ENCODE results near the gene EPHA2.
"Not testable (repeated sequence)": the region's sequence is repeated elsewhere in the genome, so short reads cannot be mapped to it uniquely, and the experiment has no call there.

EPHA2 gene

DNA sequence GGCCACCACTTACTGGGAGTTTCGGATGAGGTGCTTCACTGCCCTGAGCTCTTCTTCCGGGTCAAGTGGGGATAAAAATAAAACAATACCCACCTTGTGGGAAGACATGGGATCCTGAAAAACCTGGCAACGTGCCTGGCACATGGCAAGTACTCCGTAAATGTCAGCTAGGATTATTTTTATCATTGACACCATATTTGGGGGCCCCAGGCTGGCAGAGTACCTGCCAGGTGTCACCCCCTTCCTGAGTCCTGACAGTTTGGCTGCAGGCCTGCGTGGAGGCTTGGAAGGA is 9.2 kb upstream of the EPHA2 start:
- peaks cover 4% of the 10 kb centered on the region; the same call in 1 of the 2 replicates for H3K27me3 ChIP-seq (ENCODE audit: insufficient read depth, low read length)
- no peak overlapping the region for H3K27ac ChIP-seq (ENCODE audit: low read depth, low read length)
- 75% methylated on average over 5 of the region's 5 CpGs for WGBS
- no peaks in the 10 kb centered on the region for H3K9me3 ChIP-seq (ENCODE audit: insufficient read depth, low read depth, low read length)
- H3K9ac ChIP-seq (ENCODE audit: low read depth, low read length), result no peak overlapping the region
- H3K4me3 ChIP-seq (ENCODE audit: low read length), result no peak overlapping the region
- H3K4me1 ChIP-seq (ENCODE audit: insufficient read depth, low read length), result peaks cover 33% of the 10 kb centered on the region
- no peaks in the 10 kb centered on the region for H3K36me3 ChIP-seq (ENCODE audit: insufficient read depth, low read length)

DNA sequence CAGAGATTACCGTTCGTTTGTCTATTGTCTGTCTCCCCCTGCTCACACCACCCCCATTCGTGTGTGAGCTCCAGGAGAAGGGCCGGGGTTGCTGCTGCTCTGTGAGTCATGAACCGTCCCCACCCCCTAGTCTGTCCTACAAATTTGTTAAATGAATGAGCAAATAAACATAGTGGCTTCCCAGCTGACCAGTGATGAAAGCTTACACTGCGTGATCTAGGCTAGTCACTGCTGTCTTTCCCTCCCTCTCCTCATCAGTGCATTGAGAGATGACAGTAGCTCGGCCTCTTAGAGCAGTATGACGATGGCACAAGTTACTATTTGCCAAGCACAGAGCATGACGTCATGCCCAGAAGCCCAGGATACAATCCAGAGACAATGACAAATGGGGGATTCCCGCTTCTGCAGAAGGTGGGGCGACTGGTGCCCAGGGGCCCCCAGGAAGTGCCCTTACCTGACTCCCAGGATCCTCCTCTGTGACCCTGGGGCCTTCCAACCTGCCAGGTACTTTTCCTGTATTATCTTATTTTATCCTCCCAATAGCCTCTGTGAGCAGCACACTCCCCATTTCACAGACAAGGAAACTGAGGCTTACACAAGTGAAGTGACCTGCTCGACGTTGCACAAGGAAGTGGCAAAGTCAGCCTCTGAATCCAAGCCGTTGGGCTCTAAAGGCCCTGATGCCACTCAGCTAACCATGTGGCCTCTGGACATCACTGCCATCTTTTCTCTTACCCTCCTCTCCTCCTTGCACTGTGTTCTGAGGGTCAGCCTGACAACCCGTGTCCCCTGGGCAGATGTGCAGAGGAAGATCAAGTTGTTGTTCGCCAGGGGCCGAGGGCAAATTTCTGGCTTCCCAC is 8.6 kb upstream of the EPHA2 start:
- H3K27ac ChIP-seq (ENCODE audit: low read depth, low read length), result no peak overlapping the region
- peaks cover 4% of the 10 kb centered on the region; the same call in 1 of the 2 replicates for H3K27me3 ChIP-seq (ENCODE audit: insufficient read depth, low read length)
- H3K4me3 ChIP-seq (ENCODE audit: low read length), result no peak overlapping the region
- H3K4me1 ChIP-seq (ENCODE audit: insufficient read depth, low read length), result peaks cover 33% of the 10 kb centered on the region
- no peaks in the 10 kb centered on the region for H3K36me3 ChIP-seq (ENCODE audit: insufficient read depth, low read length)
- WGBS, result 57% methylated on average over 17 of the region's 17 CpGs
- no peaks in the 10 kb centered on the region for H3K9me3 ChIP-seq (ENCODE audit: insufficient read depth, low read depth, low read length)
- no peak overlapping the region for H3K9ac ChIP-seq (ENCODE audit: low read depth, low read length)

DNA sequence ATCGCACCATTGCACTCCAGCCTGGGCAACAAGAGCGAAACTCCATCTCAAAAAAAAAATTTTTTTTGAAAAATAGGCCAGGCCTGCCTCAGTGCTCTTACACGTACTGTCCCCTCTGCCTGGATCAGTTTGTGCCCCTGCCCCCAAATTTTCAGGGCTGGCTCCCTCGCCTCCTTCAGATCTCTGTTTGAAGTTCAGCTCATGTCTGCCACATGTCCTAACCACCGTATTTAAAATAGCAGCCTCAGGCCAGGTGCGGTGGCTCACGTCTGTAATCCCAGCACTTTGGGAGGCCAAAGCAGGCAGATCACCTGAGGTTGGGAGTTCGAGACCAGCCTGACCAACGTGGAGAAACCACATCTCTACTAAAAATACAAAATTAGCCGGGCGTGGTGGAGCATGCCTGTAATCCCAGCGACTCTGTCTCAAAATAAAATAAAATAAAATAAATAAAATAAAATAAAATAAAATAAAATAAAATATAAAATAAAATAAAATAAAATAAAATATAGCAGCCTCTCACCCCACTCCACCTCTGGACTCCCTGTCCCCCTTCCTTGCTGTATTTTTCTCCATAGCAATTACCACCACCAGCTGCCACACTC is 7.8 kb upstream of the EPHA2 start:
- WGBS, result 77% methylated on average over 9 of the region's 12 CpGs
- not testable (repeated sequence) for H3K27ac ChIP-seq (ENCODE audit: low read depth, low read length); H3K9ac ChIP-seq (ENCODE audit: low read depth, low read length); H3K4me3 ChIP-seq (ENCODE audit: low read length); H3K27me3 ChIP-seq (ENCODE audit: insufficient read depth, low read length); H3K36me3 ChIP-seq (ENCODE audit: insufficient read depth, low read length); H3K9me3 ChIP-seq (ENCODE audit: insufficient read depth, low read depth, low read length)
- H3K4me1 ChIP-seq (ENCODE audit: insufficient read depth, low read length), result peaks cover 29% of the 10 kb centered on the region

DNA sequence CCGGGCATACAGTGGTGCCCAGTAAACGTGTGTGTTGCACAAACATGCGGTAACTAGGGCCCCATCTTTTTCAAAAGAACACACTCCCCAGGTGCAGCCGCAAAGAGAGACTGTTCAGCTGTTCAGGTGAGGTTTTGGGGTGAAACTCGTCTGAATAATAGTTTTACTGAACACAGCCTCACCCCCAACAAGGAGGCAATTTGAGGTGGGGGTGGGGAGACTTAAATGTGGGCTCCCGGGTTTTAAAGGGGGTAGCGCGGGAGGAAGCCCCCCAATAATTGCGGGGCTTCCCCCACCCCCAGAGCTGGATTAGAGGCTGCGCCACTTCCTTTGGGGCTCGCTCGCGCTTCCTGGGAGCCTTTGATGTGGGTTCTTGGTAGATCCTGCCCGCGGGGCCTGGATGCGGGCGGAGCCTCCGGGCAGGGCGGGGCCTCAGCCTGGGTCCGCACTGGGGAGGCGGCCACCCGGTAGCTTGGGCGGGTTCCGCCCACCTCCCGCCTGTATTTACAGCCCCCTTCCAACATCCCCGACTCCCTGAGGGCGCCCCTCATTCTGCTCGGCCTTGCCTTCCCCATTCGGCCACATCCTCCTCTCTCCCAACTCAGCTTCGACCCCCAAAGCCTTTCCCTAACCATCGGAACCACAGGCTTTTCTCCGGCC is 6.4 kb upstream of the EPHA2 start:
- 11% methylated on average over 32 of the region's 32 CpGs for WGBS
- Histone ChIP-seq H3K27me3 (ENCODE audit: insufficient read depth, low read length) (peaks cover 7% of the 10 kb centered on the region), H3K9ac (ENCODE audit: low read depth, low read length) (peak overlapping the region; percentile 41; the same call in 1 of the 2 replicates), H3K36me3 (ENCODE audit: insufficient read depth, low read length) (no peaks in the 10 kb centered on the region), H3K27ac (ENCODE audit: low read depth, low read length) (no peak overlapping the region), H3K9me3 (ENCODE audit: insufficient read depth, low read depth, low read length) (no peaks in the 10 kb centered on the region), H3K4me1 (ENCODE audit: insufficient read depth, low read length) (peaks cover 23% of the 10 kb centered on the region), H3K4me3 (ENCODE audit: low read length) (peak overlapping the region; percentile 39)

DNA sequence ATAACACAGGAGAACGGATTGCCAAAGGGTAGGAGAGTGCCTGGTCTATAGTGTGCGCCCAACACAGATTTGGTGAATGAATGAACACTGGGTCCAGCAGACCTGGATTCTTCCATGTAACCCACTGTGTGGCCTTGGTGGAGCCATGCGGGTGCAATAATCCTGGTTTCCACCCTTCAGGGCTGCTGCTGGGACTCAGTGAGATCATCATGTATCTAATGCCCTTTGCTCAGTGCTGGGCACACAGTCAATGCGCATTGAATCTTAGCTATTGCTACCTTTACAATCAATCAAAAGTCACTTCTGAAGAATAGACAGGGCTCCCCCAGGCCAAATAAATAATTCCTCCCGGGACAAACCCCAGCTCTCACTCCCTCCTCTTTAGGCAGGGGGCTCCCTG is 5.8 kb upstream of the EPHA2 start:
- Histone ChIP-seq H3K27ac (ENCODE audit: low read depth, low read length) (no peak overlapping the region), H3K4me3 (ENCODE audit: low read length) (peak overlapping the region; percentile 39; the same call in 1 of the 2 replicates), H3K36me3 (ENCODE audit: insufficient read depth, low read length) (no peaks in the 10 kb centered on the region), H3K9me3 (ENCODE audit: insufficient read depth, low read depth, low read length) (no peaks in the 10 kb centered on the region), H3K4me1 (ENCODE audit: insufficient read depth, low read length) (peaks cover 23% of the 10 kb centered on the region), H3K9ac (ENCODE audit: low read depth, low read length) (no peak overlapping the region), H3K27me3 (ENCODE audit: insufficient read depth, low read length) (peaks cover 8% of the 10 kb centered on the region)
- WGBS, result 57% methylated on average over 5 of the region's 5 CpGs

DNA sequence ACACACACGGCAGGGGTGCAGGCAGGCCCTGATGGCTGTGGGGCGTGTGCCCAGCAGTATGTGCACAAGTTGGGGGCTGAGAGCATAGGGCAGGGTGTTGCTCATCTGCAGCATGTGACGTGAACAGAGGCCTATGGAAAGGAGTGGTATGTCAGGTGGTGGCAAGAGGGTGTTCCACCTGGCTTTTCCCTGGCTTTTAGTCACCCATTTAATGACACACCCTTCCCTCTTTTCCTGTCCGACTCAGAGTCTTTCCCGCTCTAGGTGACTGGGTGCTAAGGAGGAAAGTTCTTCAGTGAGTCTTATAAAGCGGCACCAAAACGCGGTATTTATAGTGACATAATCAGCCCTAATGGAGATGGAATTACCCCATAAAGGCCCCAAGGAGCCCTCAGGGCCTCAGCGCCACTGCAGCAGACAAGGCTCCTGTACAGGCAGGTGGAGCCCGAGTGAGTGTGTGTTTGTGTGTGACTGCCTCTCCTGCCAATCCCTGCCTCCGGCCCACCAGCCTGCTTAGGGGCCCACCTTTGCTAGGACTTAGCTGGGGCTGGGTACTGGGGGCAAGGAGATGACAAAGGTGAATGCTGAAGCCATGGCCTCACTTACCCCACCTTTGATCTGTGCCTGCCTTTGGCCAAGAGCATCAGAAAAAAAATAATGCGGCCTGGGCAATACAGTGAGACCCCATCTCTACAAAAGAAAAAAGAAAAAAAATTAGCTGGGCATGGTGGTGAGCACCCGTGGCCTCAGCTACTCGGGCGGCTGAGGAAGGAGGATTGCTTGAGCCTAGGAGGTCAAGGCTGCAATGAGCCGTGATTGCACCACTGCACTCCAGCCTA is 3.3 kb upstream of the EPHA2 start:
- H3K9me3 ChIP-seq (ENCODE audit: insufficient read depth, low read depth, low read length), result no peaks in the 10 kb centered on the region
- no peaks in the 10 kb centered on the region for H3K36me3 ChIP-seq (ENCODE audit: insufficient read depth, low read length)
- no peak overlapping the region for H3K27ac ChIP-seq (ENCODE audit: low read depth, low read length)
- H3K4me3 ChIP-seq (ENCODE audit: low read length), result no peak overlapping the region
- H3K27me3 ChIP-seq (ENCODE audit: insufficient read depth, low read length), result peaks cover 8% of the 10 kb centered on the region
- H3K9ac ChIP-seq (ENCODE audit: low read depth, low read length), result no peak overlapping the region
- peaks cover 25% of the 10 kb centered on the region for H3K4me1 ChIP-seq (ENCODE audit: insufficient read depth, low read length)
- 91% methylated on average over 16 of the region's 16 CpGs for WGBS

DNA sequence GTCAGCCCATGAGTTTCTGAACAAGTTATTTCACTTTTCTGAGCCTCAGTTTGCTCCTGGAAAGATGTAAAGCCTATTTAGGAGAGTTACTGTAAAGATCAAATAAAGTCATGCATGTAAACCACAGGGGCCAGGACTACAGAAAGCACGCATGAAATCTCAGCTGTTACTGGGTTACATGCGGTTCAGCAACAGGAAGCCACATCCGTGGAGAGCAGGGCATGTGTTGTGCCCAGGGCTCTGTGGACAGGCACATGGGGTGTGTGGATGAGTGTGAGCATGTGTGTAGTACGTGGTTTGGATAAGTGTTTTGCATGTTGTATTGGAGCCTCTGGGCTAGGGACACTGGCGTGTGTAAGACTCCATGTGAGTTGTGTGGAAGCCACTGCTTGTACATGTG is 2.2 kb upstream of the EPHA2 start:
- peaks cover 33% of the 10 kb centered on the region for H3K4me1 ChIP-seq (ENCODE audit: insufficient read depth, low read length)
- H3K9me3 ChIP-seq (ENCODE audit: insufficient read depth, low read depth, low read length), result no peaks in the 10 kb centered on the region
- peaks cover 8% of the 10 kb centered on the region for H3K27me3 ChIP-seq (ENCODE audit: insufficient read depth, low read length)
- H3K27ac ChIP-seq (ENCODE audit: low read depth, low read length), result no peak overlapping the region
- H3K9ac ChIP-seq (ENCODE audit: low read depth, low read length), result no peak overlapping the region
- WGBS, result 96% methylated on average over 5 of the region's 5 CpGs
- no peaks in the 10 kb centered on the region; the same call in 1 of the 2 replicates for H3K36me3 ChIP-seq (ENCODE audit: insufficient read depth, low read length)
- H3K4me3 ChIP-seq (ENCODE audit: low read length), result no peak overlapping the region

DNA sequence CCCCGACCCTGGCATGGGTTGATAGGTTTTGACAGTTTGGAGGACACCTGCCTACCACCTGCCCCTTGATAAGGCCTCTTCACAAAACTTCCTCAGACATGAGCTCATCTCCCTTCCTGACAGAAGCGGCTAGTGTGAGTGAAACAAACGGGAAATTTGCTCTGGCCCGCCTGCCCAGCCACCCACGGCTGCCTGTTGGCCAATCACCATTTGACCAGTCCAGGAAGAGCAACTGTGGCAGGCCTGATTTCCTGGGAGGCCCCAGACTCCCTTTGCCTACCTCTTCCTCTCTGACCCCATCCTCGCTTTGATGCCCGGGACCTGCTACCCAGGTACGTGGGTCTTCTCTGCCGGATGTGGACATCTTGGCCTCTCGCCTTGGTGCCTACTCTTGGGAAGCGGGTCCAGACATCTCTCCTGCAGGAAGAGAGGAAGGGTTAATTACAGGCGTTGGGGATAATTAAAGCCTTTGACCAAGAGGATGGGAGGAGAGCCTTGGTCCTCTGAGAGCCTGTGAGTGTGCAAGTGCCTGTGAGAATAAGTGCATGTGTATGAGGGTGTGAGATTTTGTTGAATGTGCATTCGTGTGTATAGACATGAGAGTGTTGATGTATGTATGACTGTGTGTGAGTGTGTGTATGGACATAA is 1.1 kb upstream of the EPHA2 start:
- Histone ChIP-seq H3K4me1 (ENCODE audit: insufficient read depth, low read length) (peaks cover 34% of the 10 kb centered on the region), H3K9ac (ENCODE audit: low read depth, low read length) (no peak overlapping the region), H3K4me3 (ENCODE audit: low read length) (no peak overlapping the region), H3K27ac (ENCODE audit: low read depth, low read length) (no peak overlapping the region), H3K36me3 (ENCODE audit: insufficient read depth, low read length) (no peaks in the 10 kb centered on the region; the same call in 1 of the 2 replicates), H3K27me3 (ENCODE audit: insufficient read depth, low read length) (peaks cover 8% of the 10 kb centered on the region), H3K9me3 (ENCODE audit: insufficient read depth, low read depth, low read length) (no peaks in the 10 kb centered on the region)
- 73% methylated on average over 13 of the region's 13 CpGs for WGBS

DNA sequence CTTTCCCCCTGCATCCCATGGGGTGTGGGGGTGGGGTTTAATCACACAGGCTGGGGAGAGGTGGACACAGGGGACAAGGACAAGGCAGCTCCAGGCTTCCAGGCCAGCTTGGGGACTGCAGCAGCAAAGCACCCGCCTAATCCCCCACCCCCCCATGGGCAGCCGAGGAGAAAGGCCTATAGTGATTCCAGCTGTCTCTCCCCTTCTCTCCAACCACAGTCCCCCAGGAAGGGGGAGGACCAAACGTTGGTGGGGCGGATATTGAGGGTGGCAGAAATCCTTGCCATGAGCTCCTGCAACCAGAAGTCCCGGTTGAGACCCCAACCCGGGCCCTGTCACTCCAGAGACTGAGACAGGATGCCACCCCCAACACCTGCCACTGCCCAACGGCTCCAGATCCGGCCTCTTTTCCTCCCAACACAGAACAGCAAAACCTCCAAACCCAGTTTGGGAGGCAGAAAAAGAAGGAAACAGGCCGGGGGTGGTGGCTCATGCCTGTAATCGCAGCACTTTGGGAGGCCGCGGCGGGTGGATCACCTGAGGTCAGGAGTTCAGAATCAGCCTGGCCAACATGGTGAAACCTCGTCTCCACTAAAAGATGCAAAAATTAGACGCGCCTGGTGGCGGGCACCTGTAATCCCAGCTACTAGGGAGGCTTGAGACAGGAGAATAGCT is 1.7 kb downstream of the EPHA2 start:
- Histone ChIP-seq H3K9ac (ENCODE audit: low read depth, low read length) (peak overlapping the region; percentile 91; the same call in 1 of the 2 replicates), H3K4me1 (ENCODE audit: insufficient read depth, low read length) (peaks cover 40% of the 10 kb centered on the region), H3K9me3 (ENCODE audit: insufficient read depth, low read depth, low read length) (no peaks in the 10 kb centered on the region), H3K27me3 (ENCODE audit: insufficient read depth, low read length) (peaks cover 3% of the 10 kb centered on the region; the same call in 1 of the 2 replicates), H3K27ac (ENCODE audit: low read depth, low read length) (no peak overlapping the region), H3K4me3 (ENCODE audit: low read length) (peak overlapping the region; percentile 82), H3K36me3 (ENCODE audit: insufficient read depth, low read length) (peaks cover 21% of the 10 kb centered on the region)
- 15% methylated on average over 15 of the region's 17 CpGs for WGBS

All from HUES64 (cell line).